GM19238 (cell line): ENCODE results near the gene MYADM.
"Not testable (repeated sequence)": the region's sequence is repeated elsewhere in the genome, so short reads cannot be mapped to it uniquely, and the experiment has no call there.

ENCODE experiments used
- DNase-seq: peaks from one replicate; pipeline ENCODE4 v3.0.0; 2011; ENCODE audit warnings: low spot score; ENCODE audit not compliant: insufficient read length

Gene MYADM, protein sequence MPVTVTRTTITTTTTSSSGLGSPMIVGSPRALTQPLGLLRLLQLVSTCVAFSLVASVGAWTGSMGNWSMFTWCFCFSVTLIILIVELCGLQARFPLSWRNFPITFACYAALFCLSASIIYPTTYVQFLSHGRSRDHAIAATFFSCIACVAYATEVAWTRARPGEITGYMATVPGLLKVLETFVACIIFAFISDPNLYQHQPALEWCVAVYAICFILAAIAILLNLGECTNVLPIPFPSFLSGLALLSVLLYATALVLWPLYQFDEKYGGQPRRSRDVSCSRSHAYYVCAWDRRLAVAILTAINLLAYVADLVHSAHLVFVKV

GRCh38 chr19:53867225-53868090 lies at the start of gene MYADM:
TSS of gene MYADM (plus strand) at chr19:53867883. CDS start at chr19:53873530, 5,647 bp downstream.
- DNase-seq: peak; percentile 93

DNA sequence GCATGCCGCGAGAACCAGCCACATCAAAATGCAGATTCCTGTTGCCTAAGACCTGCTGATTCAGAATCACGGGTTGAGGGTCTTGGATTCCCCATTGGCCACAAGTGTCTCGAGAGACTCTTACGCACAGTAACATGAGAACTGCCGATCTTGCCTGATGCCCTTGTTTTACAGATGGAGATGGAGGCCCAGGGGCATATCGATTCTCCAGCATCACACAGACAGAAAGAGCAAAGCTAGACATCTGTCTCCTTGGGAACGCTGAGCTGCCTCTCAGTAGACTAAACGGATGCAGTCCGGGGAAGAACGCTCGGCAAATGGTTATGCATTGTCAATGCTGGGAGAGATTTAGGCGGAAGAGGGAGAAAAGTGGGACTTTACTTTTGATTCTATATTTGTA lies 48.9 kb upstream of the MYADM start:
- DNase-seq: no peak

- no peak for DNase-seq
Measured at GRCh38 chr19:53819861-53820260, 47.8 kb upstream of the MYADM start.

DNA sequence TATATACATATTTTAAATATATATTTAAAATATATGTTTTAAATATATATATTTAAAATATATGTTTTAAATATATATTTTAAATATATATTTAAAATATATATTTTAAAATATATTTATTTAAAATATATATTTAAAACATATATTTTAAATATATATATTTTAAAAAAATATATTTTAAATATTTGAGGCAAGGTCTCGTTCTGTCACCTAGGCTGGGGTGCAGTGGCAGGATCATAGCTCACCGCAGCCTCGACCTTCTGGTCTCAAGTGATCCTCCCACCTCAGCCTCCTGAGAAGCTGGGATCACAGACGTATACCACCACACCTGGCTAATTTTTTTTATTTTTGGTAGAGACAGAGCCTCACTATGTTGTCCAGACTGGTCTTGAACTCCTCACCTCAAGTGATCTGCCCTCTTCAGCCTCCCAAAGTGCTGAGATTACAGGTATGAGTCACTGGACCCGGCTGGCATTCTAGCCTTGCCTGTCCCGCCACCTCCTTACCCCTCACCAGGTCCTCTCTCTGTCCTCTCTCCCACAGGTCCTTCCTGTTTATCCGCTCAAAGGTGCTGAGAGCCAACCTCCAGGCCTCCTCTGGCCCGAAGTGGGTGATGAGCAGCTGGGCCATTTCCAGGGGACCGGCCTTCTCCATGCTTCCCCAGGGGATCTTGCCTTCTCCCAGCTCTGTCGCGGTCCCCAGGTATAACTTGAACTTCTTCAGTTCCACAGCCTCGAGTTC lies 44.1 kb upstream of the MYADM start:
- DNase-seq: no peak

DNA sequence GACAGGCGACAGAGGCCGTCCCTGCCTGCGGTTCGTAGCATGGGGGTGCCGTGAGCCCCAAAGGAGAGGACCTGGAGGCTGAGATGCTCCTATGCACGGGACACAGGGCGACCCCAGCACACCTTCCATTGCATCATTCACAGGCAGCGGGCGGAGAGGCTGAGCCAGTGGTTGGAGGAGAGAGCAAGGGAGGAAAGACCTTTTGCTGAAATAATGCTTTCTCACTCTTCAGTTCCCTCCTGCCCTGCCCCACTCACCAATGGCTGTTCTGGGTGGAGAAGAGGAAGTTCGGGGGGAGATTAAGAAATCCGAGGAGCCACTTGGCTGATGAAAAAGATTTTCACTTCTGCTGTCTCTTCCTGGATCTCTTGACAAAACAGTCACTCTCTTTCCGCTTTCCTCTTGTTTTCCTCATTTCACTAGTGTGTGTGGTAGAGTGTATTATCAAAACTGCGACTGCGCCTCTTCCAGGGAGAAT lies 43.5 kb upstream of the MYADM start, which contains the start of gene NLRP12:
Gene NLRP12 (minus strand): TSS at position 181 of the 478 bp plus-strand sequence. CDS start 140 bp downstream, at position 41.
- DNase-seq: no peak

DNA sequence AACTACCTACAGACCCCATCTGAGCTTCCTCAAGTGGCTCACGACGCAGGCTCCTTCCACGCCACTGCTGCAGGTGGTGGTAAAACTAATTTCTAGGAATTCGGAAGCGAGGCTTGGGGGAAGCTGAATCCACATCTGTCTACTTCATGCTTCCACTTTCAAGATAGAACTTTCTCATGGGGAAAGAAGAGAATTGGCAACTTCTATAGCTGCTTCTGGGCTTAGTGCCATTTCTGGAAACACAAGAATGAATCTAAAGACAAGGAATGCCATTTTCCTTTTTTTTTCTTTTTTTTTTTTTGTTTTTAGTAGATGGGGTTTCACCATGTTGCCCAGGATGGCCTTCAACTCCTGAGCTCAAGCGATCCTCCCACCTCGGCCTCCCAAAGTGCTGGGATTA lies 40.8 kb upstream of the MYADM start:
- no peak for DNase-seq

DNA sequence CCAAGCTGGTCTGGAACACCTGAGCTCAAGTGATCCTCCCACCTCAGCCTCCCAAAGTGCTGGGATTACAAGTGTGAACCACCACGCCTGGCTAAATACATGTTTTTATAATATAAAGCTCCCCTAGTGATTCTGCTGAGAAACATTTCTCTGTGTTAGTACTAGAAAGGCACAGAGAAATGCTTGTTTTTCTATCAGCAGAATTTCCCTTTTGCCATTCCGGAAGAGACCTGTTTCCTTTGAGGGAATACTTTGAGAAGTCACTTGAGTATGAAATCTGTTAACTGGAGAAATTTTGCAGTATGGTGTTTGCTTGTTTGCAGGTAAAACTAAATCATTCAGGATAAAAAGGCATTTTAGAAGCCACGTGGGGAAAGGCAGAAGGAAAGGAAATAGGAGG lies 39.2 kb upstream of the MYADM start:
- DNase-seq: no peak

DNA sequence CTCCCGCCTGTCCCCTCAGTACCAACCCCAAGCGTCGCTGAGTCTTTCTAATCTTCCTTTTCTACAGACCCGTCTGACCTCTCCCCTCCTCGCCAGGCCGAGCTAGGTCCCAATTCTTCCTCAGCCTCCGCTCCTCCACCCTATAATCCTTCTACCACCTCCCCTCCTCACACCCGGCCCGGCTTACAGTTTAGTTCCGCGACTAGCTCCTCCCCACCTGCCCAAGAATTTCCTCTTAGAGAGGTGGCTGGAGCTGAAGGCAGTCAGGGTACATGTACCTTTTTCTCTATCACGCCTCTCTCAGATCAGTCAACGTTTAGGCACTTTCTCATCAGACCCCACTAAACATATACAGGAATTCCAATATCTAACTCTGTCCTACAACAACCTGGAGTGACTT lies 34.8 kb upstream of the MYADM start:
- DNase-seq: not testable (repeated sequence)

DNA sequence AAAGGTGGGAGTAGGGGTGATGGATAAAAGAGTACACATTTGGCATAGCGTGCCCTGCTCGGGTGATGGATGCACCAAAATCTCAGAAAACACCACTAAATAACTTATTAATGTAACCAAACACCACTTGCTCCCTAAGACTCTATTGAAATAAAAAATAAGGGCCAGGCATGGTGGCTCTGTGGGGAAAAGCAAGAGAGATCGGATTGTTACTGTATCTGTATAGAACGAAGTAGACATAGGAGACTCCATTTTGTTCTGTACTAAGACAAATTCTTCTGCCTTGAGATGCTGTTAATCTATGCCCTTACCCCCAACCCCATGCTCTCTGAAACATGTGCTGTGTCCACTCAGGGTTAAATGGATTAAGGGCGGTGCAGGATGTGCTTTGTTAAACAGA lies 29.2 kb upstream of the MYADM start:
- DNase-seq: not testable (repeated sequence)

DNA sequence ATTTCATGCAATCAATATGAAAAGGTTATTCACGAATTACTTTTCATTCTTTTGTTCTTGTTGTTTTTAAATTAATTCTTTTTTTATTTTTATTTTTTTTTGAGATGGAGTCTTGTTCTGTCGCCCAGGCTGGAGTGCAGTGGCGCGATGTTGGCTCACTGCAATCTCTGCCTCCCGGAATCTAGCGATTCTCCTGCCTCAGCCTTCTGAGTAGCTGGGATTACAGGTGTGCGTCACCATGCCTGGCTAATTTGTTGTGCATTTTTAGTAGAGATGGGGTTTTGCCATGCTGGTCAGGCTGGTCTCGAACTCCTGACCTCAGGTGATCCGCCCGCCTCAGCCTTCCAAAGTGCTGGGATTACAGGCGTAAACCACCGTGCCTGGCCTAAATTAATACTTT lies 27.4 kb upstream of the MYADM start:
- DNase-seq: not testable (repeated sequence)

GRCh38 chr19:53840914-53841313 lies 26.8 kb upstream of the MYADM start:
- not testable (repeated sequence) for DNase-seq

- no peak for DNase-seq
Measured at GRCh38 chr19:53844849-53845246, 22.8 kb upstream of the MYADM start.

DNA sequence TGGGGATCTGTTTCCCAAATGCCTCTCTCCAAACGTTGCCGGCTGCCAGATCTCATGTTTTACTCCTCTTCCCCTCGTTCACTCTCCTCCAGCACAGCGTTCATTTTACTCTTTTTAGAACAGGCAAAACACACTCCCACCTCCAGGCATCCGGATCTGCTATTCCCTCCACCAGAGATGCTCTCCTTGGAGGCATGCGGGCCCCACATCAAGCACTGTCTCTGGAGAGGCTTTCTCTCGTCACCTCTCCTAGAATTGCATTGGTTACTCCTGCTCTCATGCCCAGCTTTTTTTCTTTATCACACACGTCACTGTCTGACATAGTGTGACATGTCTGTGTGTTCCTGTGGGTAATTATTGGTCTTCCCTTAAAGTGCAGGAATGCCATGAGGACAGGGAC lies 20.1 kb upstream of the MYADM start:
- no peak for DNase-seq

- no peak for DNase-seq
Measured at GRCh38 chr19:53849237-53849676, 18.4 kb upstream of the MYADM start.

DNA sequence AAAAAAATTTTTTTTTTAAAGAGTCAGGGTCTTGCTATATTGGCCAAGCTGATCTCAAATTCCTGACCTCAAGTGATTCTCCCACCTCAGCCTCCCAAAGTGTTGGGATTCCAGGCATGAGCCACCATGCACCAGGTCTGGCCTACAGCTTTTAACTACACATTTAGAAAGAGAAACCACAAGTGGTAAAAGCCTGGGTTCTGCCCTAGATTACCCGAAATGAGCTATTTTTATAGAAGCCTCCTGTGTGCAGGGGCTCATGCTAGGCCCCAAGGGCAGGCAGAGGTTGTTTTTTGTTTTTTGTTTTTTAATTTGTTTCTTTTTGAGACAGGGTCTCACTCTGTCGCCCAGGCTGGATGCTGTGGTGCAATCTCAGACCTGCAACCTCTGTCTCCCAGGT lies 14.0 kb upstream of the MYADM start:
- no peak for DNase-seq

DNA sequence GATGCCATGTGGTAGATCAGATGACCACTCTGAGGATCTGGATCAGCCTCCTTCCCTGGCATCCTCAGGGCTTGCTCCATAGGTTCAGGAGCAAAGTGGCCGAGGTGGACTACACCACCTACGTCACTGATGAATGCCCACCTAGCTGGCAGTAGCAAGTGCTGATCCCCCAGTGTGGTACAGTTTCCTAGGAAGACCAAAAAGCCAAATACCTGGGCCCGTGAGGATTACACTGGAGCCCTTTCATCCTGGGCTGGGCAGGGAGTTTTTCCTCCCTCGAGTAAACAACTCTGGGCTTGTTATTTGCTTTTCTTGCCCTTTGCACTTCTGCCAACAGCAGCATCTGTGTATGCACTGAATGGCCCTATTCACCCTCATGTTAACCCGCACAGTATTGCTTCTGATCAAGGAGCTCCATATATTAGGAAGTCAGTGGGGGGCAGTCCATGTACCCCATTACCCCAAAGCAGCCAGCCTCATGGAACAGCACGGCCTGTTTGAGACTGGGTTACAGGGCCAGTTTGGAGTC lies 3.3 kb upstream of the MYADM start:
- DNase-seq: no peak

GRCh38 chr19:53865523-53865917 lies 2.2 kb upstream of the MYADM start:
- DNase-seq: no peak

DNA sequence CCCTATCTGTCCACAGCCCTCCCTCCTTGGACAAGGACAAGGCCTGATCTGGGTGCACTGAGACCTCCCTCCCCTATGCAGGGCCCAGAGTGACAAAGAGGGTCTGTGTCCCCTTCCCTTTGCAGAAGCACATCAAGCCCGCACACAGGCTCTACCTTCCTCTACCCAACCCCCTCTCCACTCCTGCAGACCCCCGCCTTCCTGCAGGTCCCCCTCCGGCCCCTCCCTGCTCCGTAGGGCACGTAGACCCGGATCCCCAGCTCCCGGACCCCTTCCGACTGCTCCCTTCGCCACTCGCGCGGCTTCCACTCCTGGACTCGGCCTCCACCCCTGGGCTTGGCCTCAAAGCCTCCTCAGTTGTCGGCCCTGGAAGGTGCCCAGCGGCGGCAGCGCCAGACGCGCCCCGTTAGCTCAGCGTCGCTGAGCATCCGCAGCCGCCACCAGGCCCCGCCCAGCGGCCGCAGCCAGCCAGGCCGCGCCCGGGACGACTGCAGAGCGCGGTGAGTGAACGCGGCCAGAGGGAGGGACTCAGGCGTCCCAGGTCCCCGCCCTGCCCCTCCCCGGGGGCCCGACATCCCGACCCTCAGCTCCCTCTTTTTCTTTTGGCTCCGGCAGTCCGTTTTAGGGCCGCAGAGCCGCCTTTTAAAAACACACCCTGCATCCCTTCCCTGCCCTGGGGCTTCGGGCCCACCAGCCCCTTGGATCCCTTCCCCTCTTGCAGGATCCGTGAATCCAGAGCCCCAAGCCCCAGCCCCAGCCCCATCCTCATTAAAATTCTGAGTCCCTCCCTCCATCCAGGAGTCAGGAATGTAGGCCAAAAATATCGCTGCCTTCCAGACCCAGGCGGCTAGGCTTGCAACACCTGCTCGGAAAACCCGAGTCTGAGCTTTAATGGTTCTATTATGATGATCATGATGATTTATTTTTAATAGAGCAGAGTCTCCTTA lies 1.5 kb upstream of the MYADM start:
- peak; percentile 65 for DNase-seq

- no peak for DNase-seq
Measured at GRCh38 chr19:53866865-53867224, 838 bp upstream of the MYADM start.
